AG09309 (cell line): ENCODE results near the gene NDUFC1.

Experiments
- DNase-seq: peaks from one replicate; pipeline ENCODE4 v3.0.0-alpha.2; 2010; ENCODE audit warnings: low read depth
- H3K4me3 ChIP-seq: 2 replicates; pipeline ENCODE4 v1.5.1; 2011; ENCODE audit warnings: mild to moderate bottlenecking, low read depth, low read length, moderate library complexity; ENCODE audit not compliant: control insufficient read depth
- CTCF ChIP-seq: IDR thresholded peaks from 2 replicates; pipeline ENCODE4 v1.5.1; 2011; ENCODE audit warnings: mild to moderate bottlenecking, low read depth, low read length, inconsistent platforms; ENCODE audit not compliant: insufficient read depth, control insufficient read depth; ENCODE audit errors: missing control alignments

NDUFC1 gene

GRCh38 chr4:139279760-139280620, 22.3 kb downstream of the NDUFC1 start, which contains the start of gene MGARP:
Gene MGARP (minus strand): TSS chr4:139280225. CDS start chr4:139280158, 67 bp downstream.
- no peak for DNase-seq
- peak within 1 kb of the TSS; percentile 80 for H3K4me3 ChIP-seq
- TF ChIP-seq CTCF = no peak

GRCh38 chr4:139278912-139279759, 23.1 kb downstream of the NDUFC1 start:
- peak overlapping the region; percentile 80 for H3K4me3 ChIP-seq
- no peak for TF ChIP-seq CTCF
- no peak for DNase-seq

- no peak overlapping the region for H3K4me3 ChIP-seq
- no peak for DNase-seq
- no peak for TF ChIP-seq CTCF
These were observed 23.8 kb downstream of the NDUFC1 start for GRCh38 chr4:139278485-139278884.

GRCh38 chr4:139275281-139275735, 27.0 kb downstream of the NDUFC1 start:
- no peak for TF ChIP-seq CTCF
- DNase-seq = no peak
- no peak overlapping the region for H3K4me3 ChIP-seq

- TF ChIP-seq CTCF = no peak
- no peak for DNase-seq
- H3K4me3 ChIP-seq = no peak overlapping the region
These were observed 27.5 kb downstream of the NDUFC1 start for GRCh38 chr4:139274790-139275189.

- no peak for TF ChIP-seq CTCF
- no peak for DNase-seq
- H3K4me3 ChIP-seq = no peak overlapping the region
These were observed 28.4 kb downstream of the NDUFC1 start for GRCh38 chr4:139273835-139274234.
